Stimulated activated naive CD8-positive, alpha-beta T cell treated with anti-CD3 and anti-CD28 coated beads, Interleukin-15, Interleukin-2, amounts not matched to agents 100 ng/mL and 50 ng/mL, for 24 hours (primary cell): ENCODE data around the gene LAMB2.

Experiments
- H3K27ac Mint-ChIP-seq: one replicate; pipeline ENCODE4 v1.8.0; 2021; ENCODE audit warnings: mild to moderate bottlenecking, mixed read lengths
- H3K27me3 Mint-ChIP-seq: one replicate; pipeline ENCODE4 v1.8.0; 2021; ENCODE audit warnings: mixed read lengths
- H3K36me3 Mint-ChIP-seq: one replicate; pipeline ENCODE4 v1.8.0; 2021; ENCODE audit warnings: low read depth, mixed read lengths
- H3K4me1 Mint-ChIP-seq: one replicate; pipeline ENCODE4 v1.8.0; 2021; ENCODE audit warnings: low read depth, mixed read lengths
- H3K4me3 Mint-ChIP-seq: one replicate; pipeline ENCODE4 v1.8.0; 2021; ENCODE audit warnings: mild to moderate bottlenecking, mixed read lengths
- H3K9me3 Mint-ChIP-seq: one replicate; pipeline ENCODE4 v1.8.0; 2021; ENCODE audit warnings: mixed read lengths

Gene LAMB2

GRCh38 chr3:49119439-49119838 lies 13.4 kb downstream of the LAMB2 start:
- Mint-ChIP-seq H3K4me1 (peaks cover 19% of the 10 kb centered on the region), H3K4me3 (peak overlapping the region; percentile 91), H3K9me3 (no peaks in the 10 kb centered on the region), H3K27me3 (no peaks in the 10 kb centered on the region), H3K27ac (peak overlapping the region; percentile 91), H3K36me3 (peaks cover 38% of the 10 kb centered on the region)

- Mint-ChIP-seq H3K4me1 (peaks cover 19% of the 10 kb centered on the region), H3K27me3 (no peaks in the 10 kb centered on the region), H3K36me3 (peaks cover 38% of the 10 kb centered on the region), H3K27ac (no peak overlapping the region), H3K4me3 (peak overlapping the region; percentile 91), H3K9me3 (no peaks in the 10 kb centered on the region)
Observed at GRCh38 chr3:49119036-49119435, 13.8 kb downstream of the LAMB2 start.

- H3K36me3 Mint-ChIP-seq: peaks cover 52% of the 10 kb centered on the region
- no peaks in the 10 kb centered on the region for H3K9me3 Mint-ChIP-seq
- H3K27ac Mint-ChIP-seq: no peak overlapping the region
- no peaks in the 10 kb centered on the region for H3K27me3 Mint-ChIP-seq
- H3K4me3 Mint-ChIP-seq: no peak overlapping the region
- no peaks in the 10 kb centered on the region for H3K4me1 Mint-ChIP-seq
Observed at GRCh38 chr3:49112262-49112661, 20.6 kb downstream of the LAMB2 start.

DNA sequence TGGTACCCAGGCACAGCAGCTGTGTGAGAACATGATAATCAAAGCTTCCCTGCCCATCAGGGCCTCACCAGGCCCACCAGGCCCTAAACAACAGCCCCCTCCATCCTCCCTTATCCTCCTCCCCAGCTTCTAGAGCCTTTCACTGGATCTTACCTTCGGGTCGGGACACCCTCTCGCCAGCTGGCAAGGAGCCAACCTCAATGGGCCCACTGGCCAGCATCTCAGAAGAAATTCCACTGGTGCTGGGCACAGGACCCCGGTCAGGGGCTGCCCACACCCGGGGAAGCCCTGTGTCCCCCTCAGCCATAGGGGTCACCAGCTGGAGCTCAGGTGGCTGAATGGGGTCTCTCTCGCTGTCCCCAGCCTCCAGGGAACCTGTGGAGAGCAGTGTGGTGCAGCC lies 21.5 kb downstream of the LAMB2 start:
- H3K27ac Mint-ChIP-seq: no peak overlapping the region
- peaks cover 47% of the 10 kb centered on the region for H3K36me3 Mint-ChIP-seq
- no peak overlapping the region for H3K4me3 Mint-ChIP-seq
- no peaks in the 10 kb centered on the region for H3K27me3 Mint-ChIP-seq
- H3K4me1 Mint-ChIP-seq: no peaks in the 10 kb centered on the region
- no peaks in the 10 kb centered on the region for H3K9me3 Mint-ChIP-seq

DNA sequence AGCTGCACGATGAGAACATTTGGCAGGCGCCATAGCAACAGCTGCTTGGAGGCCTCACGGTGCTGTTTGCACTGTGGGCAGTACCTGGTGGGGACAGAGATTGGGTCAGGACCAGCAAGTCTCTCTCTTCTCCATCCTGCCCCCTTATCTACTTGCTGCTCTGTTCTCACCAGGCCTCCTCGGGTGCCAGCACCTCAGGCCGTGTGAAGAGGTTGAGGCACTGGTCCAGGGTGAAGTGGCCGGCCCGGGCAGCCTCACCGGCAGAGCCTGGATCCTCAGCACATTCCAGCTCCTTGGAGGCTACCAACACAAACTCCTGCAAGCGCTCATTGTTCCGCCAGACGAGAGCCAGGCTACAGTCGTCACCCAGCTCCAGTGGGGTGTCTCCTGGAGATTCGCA lies 22.1 kb downstream of the LAMB2 start:
- Mint-ChIP-seq H3K9me3 (no peaks in the 10 kb centered on the region), H3K4me1 (peaks cover 2% of the 10 kb centered on the region), H3K27ac (no peak overlapping the region), H3K27me3 (no peaks in the 10 kb centered on the region), H3K36me3 (peaks cover 41% of the 10 kb centered on the region), H3K4me3 (no peak overlapping the region)

GRCh38 chr3:49108346-49108745 lies 24.5 kb downstream of the LAMB2 start:
- H3K9me3 Mint-ChIP-seq: no peaks in the 10 kb centered on the region
- no peaks in the 10 kb centered on the region for H3K27me3 Mint-ChIP-seq
- no peak overlapping the region for H3K4me3 Mint-ChIP-seq
- H3K36me3 Mint-ChIP-seq: peaks cover 36% of the 10 kb centered on the region
- H3K27ac Mint-ChIP-seq: no peak overlapping the region
- peaks cover 24% of the 10 kb centered on the region for H3K4me1 Mint-ChIP-seq

- Mint-ChIP-seq H3K4me1 (peaks cover 31% of the 10 kb centered on the region), H3K36me3 (peaks cover 47% of the 10 kb centered on the region), H3K4me3 (peak within 1 kb of the TSS; percentile 98), H3K9me3 (no peaks in the 10 kb centered on the region), H3K27ac (peak within 1 kb of the TSS; percentile 97), H3K27me3 (no peaks in the 10 kb centered on the region)
Observed at GRCh38 chr3:49104427-49105291, 28.2 kb downstream of the LAMB2 start, which contains the start of gene QARS1. QARS1 (minus strand) TSS chr3:49104757; CDS start chr3:49104733, 24 bp downstream.

DNA sequence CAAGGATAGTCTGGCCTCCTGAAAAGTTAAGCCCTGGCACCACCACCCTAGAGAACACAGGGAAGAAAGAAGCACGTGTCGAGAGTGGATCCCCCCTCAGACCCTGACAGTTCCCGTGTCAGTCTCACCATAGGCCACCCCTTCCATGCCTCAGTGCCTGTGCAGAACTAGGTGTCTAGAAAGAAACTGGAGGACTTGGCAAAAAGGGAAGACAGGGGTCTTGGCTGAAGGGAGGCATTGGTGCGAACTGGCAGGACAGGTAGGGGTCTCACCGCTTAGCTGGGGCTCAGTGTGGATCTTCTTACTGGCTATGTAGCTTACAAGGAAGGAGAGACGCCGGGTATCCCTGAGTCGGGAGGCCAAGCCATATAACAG lies 28.8 kb downstream of the LAMB2 start:
- H3K27me3 Mint-ChIP-seq: no peaks in the 10 kb centered on the region
- H3K4me1 Mint-ChIP-seq: peaks cover 31% of the 10 kb centered on the region
- H3K36me3 Mint-ChIP-seq: peaks cover 48% of the 10 kb centered on the region
- peak overlapping the region; percentile 98 for H3K4me3 Mint-ChIP-seq
- peak overlapping the region; percentile 97 for H3K27ac Mint-ChIP-seq
- H3K9me3 Mint-ChIP-seq: no peaks in the 10 kb centered on the region

GRCh38 chr3:49100046-49100615 lies 32.7 kb downstream of the LAMB2 start:
- peaks cover 23% of the 10 kb centered on the region for H3K4me1 Mint-ChIP-seq
- no peak overlapping the region for H3K27ac Mint-ChIP-seq
- H3K36me3 Mint-ChIP-seq: peaks cover 55% of the 10 kb centered on the region
- no peaks in the 10 kb centered on the region for H3K9me3 Mint-ChIP-seq
- no peaks in the 10 kb centered on the region for H3K27me3 Mint-ChIP-seq
- H3K4me3 Mint-ChIP-seq: no peak overlapping the region

GRCh38 chr3:49098910-49099630 lies 33.8 kb downstream of the LAMB2 start:
- peaks cover 20% of the 10 kb centered on the region for H3K4me1 Mint-ChIP-seq
- peak overlapping the region; percentile 55 for H3K27ac Mint-ChIP-seq
- H3K9me3 Mint-ChIP-seq: no peaks in the 10 kb centered on the region
- H3K27me3 Mint-ChIP-seq: no peaks in the 10 kb centered on the region
- peaks cover 52% of the 10 kb centered on the region for H3K36me3 Mint-ChIP-seq
- H3K4me3 Mint-ChIP-seq: no peak overlapping the region

DNA sequence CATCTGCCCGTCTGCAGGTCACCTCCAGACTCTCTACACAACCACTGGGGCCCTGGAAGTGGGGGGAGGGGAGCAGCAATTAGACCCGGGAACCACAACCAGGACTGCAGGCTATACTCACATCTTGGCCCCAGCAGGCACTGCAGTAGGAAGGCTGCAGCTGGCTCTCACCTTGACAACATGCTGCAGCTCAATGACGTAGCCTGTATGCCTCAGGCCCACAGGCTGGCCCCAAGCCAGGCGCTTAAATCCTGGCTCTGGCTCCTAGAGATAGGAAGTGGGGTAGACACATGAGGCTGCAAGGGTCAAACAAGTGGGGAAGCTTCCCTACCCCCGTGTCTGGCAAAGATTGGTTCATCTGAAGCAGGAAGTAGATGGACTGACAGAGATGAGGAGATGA lies 34.4 kb downstream of the LAMB2 start:
- no peaks in the 10 kb centered on the region for H3K27me3 Mint-ChIP-seq
- peaks cover 14% of the 10 kb centered on the region for H3K4me1 Mint-ChIP-seq
- no peaks in the 10 kb centered on the region for H3K9me3 Mint-ChIP-seq
- H3K27ac Mint-ChIP-seq: no peak overlapping the region
- no peak overlapping the region for H3K4me3 Mint-ChIP-seq
- H3K36me3 Mint-ChIP-seq: peaks cover 50% of the 10 kb centered on the region

GRCh38 chr3:49093853-49094767 lies 38.7 kb downstream of the LAMB2 start, which contains the start of gene QRICH1:
QRICH1 (minus strand) TSS chr3:49094071; CDS start chr3:49077017, 17,054 bp downstream.
- peaks cover 42% of the 10 kb centered on the region for H3K4me1 Mint-ChIP-seq
- peak within 1 kb of the TSS; percentile 92 for H3K4me3 Mint-ChIP-seq
- no peaks in the 10 kb centered on the region for H3K9me3 Mint-ChIP-seq
- peak within 1 kb of the TSS; percentile 94 for H3K27ac Mint-ChIP-seq
- no peaks in the 10 kb centered on the region for H3K27me3 Mint-ChIP-seq
- H3K36me3 Mint-ChIP-seq: peaks cover 40% of the 10 kb centered on the region

GRCh38 chr3:49092938-49093852 lies 39.7 kb downstream of the LAMB2 start:
- Mint-ChIP-seq H3K27me3 (no peaks in the 10 kb centered on the region), H3K9me3 (no peaks in the 10 kb centered on the region), H3K4me1 (peaks cover 42% of the 10 kb centered on the region), H3K27ac (peak overlapping the region; percentile 94), H3K4me3 (peak overlapping the region; percentile 92), H3K36me3 (peaks cover 34% of the 10 kb centered on the region)
